Measurements from ENCODE around the gene ATOX1. TPM values are rescaled to one million over a fixed set of nuclear protein-coding genes. Genes with fewer than 3 reads are reported as not detected.

Gene ATOX1
- total and polyA plus RNA-seq, 2 of the 13 experiments (the other 11 are each of a cell fraction or from before 2014, with no cell fraction given) = 62.4 to 124 TPM

DNA sequence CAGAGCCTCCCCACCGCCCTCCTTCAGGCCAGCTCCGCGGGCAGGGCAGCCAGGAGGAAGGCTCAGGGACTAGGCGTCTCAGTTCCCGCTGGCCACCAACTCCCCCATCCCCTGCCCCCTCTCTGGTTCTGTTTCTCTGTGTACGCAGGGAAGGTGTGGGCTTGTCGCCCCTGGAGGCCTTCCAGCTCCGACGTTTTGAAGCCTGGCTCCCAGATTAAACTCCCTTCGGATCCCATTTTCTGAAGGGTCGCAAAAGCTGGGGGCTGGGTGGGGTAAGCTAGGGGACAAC is 346 bp downstream of the ATOX1 start (continued):
- TF ChIP-seq, protein P1, sequence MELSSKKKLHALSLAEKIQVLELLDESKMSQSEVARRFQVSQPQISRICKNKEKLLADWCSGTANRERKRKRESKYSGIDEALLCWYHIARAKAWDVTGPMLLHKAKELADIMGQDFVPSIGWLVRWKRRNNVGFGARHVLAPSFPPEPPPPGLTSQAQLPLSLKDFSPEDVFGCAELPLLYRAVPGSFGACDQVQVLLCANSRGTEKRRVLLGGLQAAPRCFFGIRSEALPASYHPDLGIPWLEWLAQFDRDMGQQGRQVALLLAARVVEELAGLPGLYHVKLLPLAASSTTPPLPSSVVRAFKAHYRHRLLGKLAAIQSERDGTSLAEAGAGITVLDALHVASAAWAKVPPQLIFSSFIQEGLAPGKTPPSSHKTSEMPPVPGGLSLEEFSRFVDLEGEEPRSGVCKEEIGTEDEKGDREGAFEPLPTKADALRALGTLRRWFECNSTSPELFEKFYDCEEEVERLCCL (CRISPR knock-in tag; IDR thresholded peaks at IDR 0.05; ENCODE audit: borderline replicate concordance) = no peak
- TF ChIP-seq, protein P2, sequence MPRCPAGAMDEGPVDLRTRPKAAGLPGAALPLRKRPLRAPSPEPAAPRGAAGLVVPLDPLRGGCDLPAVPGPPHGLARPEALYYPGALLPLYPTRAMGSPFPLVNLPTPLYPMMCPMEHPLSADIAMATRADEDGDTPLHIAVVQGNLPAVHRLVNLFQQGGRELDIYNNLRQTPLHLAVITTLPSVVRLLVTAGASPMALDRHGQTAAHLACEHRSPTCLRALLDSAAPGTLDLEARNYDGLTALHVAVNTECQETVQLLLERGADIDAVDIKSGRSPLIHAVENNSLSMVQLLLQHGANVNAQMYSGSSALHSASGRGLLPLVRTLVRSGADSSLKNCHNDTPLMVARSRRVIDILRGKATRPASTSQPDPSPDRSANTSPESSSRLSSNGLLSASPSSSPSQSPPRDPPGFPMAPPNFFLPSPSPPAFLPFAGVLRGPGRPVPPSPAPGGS (CRISPR knock-in tag; IDR thresholded peaks at IDR 0.05) = no peak
- TF ChIP-seq ZFP36L1 (CRISPR knock-in tag; IDR thresholded peaks at IDR 0.05) (no peak), RORA (CRISPR knock-in tag; IDR thresholded peaks at IDR 0.05) (no peak), AHR (CRISPR knock-in tag; IDR thresholded peaks at IDR 0.05) (0 out of 2 replicates have a peak, but pooled peaks have one; percentile 34), SIN3A (IDR thresholded peaks at IDR 0.05; ENCODE audit: borderline replicate concordance, low read depth, low read length) (peak; percentile 25; the same call in 1 of the 2 replicates), ZNF780A (CRISPR knock-in tag; IDR thresholded peaks at IDR 0.05) (0 out of 2 replicates have a peak, but pooled peaks have one; percentile 64), RCOR2 (CRISPR knock-in tag; IDR thresholded peaks at IDR 0.05) (no peak), NFYC (CRISPR knock-in tag; IDR thresholded peaks at IDR 0.05) (0 out of 2 replicates have a peak, but pooled peaks have one; percentile 5), NAIF1 (CRISPR knock-in tag; IDR thresholded peaks at IDR 0.05; ENCODE audit: borderline replicate concordance) (0 out of 2 replicates have a peak, but pooled peaks have one; percentile 7), ETV5 (CRISPR knock-in tag; IDR thresholded peaks at IDR 0.05; ENCODE audit: borderline replicate concordance) (peak; percentile 9; the same call in 1 of the 2 replicates), SMAD1 (CRISPR knock-in tag; IDR thresholded peaks at IDR 0.05; ENCODE audit: borderline replicate concordance, low read depth) (no peak), GLI4 (CRISPR knock-in tag; IDR thresholded peaks at IDR 0.05; ENCODE audit: borderline replicate concordance) (0 out of 2 replicates have a peak, but pooled peaks have one; percentile 52), MAZ (IDR thresholded peaks at IDR 0.05; ENCODE audit: borderline replicate concordance, low read depth, low read length) (no peak), MAZ (CRISPR knock-in tag; IDR thresholded peaks at IDR 0.05; ENCODE audit: low read depth) (no peak)
- TF ChIP-seq, protein P3, sequence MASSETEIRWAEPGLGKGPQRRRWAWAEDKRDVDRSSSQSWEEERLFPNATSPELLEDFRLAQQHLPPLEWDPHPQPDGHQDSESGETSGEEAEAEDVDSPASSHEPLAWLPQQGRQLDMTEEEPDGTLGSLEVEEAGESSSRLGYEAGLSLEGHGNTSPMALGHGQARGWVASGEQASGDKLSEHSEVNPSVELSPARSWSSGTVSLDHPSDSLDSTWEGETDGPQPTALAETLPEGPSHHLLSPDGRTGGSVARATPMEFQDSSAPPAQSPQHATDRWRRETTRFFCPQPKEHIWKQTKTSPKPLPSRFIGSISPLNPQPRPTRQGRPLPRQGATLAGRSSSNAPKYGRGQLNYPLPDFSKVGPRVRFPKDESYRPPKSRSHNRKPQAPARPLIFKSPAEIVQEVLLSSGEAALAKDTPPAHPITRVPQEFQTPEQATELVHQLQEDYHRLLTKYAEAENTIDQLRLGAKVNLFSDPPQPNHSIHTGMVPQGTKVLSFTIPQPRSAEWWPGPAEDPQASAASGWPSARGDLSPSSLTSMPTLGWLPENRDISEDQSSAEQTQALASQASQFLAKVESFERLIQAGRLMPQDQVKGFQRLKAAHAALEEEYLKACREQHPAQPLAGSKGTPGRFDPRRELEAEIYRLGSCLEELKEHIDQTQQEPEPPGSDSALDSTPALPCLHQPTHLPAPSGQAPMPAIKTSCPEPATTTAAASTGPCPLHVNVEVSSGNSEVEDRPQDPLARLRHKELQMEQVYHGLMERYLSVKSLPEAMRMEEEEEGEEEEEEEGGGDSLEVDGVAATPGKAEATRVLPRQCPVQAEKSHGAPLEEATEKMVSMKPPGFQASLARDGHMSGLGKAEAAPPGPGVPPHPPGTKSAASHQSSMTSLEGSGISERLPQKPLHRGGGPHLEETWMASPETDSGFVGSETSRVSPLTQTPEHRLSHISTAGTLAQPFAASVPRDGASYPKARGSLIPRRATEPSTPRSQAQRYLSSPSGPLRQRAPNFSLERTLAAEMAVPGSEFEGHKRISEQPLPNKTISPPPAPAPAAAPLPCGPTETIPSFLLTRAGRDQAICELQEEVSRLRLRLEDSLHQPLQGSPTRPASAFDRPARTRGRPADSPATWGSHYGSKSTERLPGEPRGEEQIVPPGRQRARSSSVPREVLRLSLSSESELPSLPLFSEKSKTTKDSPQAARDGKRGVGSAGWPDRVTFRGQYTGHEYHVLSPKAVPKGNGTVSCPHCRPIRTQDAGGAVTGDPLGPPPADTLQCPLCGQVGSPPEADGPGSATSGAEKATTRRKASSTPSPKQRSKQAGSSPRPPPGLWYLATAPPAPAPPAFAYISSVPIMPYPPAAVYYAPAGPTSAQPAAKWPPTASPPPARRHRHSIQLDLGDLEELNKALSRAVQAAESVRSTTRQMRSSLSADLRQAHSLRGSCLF (CRISPR knock-in tag; IDR thresholded peaks at IDR 0.05; ENCODE audit: borderline replicate concordance) = no peak
- TF ChIP-seq, protein P4, sequence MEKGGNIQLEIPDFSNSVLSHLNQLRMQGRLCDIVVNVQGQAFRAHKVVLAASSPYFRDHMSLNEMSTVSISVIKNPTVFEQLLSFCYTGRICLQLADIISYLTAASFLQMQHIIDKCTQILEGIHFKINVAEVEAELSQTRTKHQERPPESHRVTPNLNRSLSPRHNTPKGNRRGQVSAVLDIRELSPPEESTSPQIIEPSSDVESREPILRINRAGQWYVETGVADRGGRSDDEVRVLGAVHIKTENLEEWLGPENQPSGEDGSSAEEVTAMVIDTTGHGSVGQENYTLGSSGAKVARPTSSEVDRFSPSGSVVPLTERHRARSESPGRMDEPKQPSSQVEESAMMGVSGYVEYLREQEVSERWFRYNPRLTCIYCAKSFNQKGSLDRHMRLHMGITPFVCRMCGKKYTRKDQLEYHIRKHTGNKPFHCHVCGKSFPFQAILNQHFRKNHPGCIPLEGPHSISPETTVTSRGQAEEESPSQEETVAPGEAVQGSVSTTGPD (CRISPR knock-in tag; IDR thresholded peaks at IDR 0.05) = 0 out of 2 replicates have a peak, but pooled peaks have one; percentile 53
- TF ChIP-seq, protein P5, sequence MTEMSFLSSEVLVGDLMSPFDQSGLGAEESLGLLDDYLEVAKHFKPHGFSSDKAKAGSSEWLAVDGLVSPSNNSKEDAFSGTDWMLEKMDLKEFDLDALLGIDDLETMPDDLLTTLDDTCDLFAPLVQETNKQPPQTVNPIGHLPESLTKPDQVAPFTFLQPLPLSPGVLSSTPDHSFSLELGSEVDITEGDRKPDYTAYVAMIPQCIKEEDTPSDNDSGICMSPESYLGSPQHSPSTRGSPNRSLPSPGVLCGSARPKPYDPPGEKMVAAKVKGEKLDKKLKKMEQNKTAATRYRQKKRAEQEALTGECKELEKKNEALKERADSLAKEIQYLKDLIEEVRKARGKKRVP (CRISPR knock-in tag; IDR thresholded peaks at IDR 0.05) = 0 out of 4 replicates have a peak, but pooled peaks of 1 of the 2 experiments have one; percentile 27

All from HepG2 (cell line).